Astrocyte (in vitro differentiated cells and primary cell): ENCODE measurements around the gene GOLPH3L.
"Not testable (repeated sequence)": the region's sequence is repeated elsewhere in the genome, so short reads cannot be mapped to it uniquely, and the experiment has no call there.

ENCODE experiments used
- EZH2 ChIP-seq: IDR thresholded peaks from 2 replicates; pipeline ENCODE4 v1.6.1; 2012; ENCODE audit warnings: mild to moderate bottlenecking, low read length, inconsistent platforms; ENCODE audit not compliant: insufficient read depth
- TF ChIP-seq, protein P1 (sequence below): IDR thresholded peaks from 2 replicates; pipeline ENCODE4 v1.5.1; 2011; ENCODE audit warnings: low read depth, mild to moderate bottlenecking, inconsistent platforms, low read length, moderate library complexity; ENCODE audit not compliant: insufficient read depth

DNA sequence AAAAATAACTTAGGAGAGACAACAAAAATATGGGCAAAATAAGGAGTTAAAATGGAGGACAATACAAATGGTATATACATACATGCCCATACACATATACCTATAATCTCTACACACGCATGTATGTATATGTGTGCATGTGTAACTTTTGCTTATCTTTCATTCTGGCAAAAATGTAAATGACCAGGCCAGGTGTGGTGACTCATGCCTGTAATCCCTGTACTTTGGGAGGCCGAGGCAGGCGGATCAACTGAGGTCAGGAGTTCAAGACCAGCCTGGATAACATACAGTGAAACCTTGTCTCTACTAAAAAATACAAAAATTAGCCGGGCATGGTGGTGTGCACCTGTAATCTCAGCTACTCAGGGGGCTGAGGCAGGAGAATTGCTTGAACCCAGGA is 98.6 kb downstream of the GOLPH3L start:
- TF ChIP-seq, protein P1, sequence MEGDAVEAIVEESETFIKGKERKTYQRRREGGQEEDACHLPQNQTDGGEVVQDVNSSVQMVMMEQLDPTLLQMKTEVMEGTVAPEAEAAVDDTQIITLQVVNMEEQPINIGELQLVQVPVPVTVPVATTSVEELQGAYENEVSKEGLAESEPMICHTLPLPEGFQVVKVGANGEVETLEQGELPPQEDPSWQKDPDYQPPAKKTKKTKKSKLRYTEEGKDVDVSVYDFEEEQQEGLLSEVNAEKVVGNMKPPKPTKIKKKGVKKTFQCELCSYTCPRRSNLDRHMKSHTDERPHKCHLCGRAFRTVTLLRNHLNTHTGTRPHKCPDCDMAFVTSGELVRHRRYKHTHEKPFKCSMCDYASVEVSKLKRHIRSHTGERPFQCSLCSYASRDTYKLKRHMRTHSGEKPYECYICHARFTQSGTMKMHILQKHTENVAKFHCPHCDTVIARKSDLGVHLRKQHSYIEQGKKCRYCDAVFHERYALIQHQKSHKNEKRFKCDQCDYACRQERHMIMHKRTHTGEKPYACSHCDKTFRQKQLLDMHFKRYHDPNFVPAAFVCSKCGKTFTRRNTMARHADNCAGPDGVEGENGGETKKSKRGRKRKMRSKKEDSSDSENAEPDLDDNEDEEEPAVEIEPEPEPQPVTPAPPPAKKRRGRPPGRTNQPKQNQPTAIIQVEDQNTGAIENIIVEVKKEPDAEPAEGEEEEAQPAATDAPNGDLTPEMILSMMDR: not testable (repeated sequence)
- TF ChIP-seq EZH2: not testable (repeated sequence)
